Keratinocyte (primary cell): ENCODE data around the gene FBXO34.

Experiments
- EZH2 ChIP-seq: IDR thresholded peaks from one replicate; pipeline ENCODE4 v1.6.1; 2012; ENCODE audit warnings: inconsistent platforms, mild to moderate bottlenecking, low read length, moderate library complexity
- TF ChIP-seq, protein P1 (sequence below), 3 experiments: IDR thresholded peaks in 1 of 3; conservative IDR thresholded peaks in 1 of 3; optimal IDR thresholded peaks in 1 of 3; 2 replicates in 2 of 3; 3 replicates in 1 of 3; pipeline versions ENCODE3 to v1.5.1; 2011; ENCODE audit warnings: low read length in 3 of 3, mild to moderate bottlenecking in 3 of 3, moderate library complexity in 2 of 3, control low read depth in 1 of 3, inconsistent platforms in 1 of 3; ENCODE audit not compliant: insufficient read depth in 2 of 3; ENCODE audit errors: extremely low read depth in 1 of 3

DNA sequence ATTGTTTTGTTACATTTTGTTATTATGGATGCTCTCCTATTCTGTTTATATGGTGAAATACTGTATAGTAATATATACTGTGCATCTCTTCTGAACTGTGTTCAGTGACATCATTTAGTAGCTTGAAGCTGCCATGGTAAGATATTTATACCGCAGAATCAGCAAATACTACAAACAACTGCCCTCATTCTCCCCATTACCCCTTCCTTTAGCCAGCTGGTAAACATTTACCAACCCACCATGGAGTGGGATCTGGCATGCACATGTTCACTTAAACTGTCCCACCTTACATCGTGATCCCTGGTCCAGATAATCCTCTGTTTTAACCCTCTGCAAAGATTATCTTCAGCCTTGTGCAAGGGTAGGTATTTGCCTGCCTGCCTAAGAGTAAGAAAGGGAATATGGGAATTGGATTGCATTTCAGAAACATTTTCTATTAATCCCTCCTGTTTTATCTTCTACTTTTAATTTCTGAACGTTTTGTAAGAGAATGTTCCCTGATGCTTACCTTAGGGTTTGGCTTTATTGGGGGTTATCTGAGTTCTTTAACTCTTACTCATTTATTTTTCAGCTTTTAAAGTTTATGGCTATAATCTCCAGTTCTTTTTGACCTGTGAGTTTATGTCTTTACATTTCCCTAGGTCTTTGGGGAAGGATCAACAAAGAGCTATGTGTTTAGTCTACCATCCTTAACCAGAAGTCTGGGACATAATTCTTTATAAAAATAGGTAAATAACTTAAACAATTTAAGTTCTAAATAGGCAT lies 46.5 kb downstream of the FBXO34 start:
- TF ChIP-seq, protein P1, sequence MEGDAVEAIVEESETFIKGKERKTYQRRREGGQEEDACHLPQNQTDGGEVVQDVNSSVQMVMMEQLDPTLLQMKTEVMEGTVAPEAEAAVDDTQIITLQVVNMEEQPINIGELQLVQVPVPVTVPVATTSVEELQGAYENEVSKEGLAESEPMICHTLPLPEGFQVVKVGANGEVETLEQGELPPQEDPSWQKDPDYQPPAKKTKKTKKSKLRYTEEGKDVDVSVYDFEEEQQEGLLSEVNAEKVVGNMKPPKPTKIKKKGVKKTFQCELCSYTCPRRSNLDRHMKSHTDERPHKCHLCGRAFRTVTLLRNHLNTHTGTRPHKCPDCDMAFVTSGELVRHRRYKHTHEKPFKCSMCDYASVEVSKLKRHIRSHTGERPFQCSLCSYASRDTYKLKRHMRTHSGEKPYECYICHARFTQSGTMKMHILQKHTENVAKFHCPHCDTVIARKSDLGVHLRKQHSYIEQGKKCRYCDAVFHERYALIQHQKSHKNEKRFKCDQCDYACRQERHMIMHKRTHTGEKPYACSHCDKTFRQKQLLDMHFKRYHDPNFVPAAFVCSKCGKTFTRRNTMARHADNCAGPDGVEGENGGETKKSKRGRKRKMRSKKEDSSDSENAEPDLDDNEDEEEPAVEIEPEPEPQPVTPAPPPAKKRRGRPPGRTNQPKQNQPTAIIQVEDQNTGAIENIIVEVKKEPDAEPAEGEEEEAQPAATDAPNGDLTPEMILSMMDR (optimal IDR thresholded peaks at IDR 0.05 in 1 of 3, IDR thresholded peaks at IDR 0.05 in 1 of 3, conservative IDR thresholded peaks at IDR 0.05 in 1 of 3; ENCODE audit: extremely low read depth in 1 of 3, insufficient read depth in 2 of 3, low read length in 3 of 3): no peak
- TF ChIP-seq EZH2: no peak
